Measurements from ENCODE around the gene ABHD16A. TPM values are rescaled to one million over a fixed set of nuclear protein-coding genes. Genes with fewer than 3 reads are reported as not detected.

Gene ABHD16A
- total and polyA plus RNA-seq, 10 of the 15 experiments (the other 5 are each of a cell fraction or from before 2014, with no cell fraction given) = 7.5 to 43.0 (median 32.9) TPM

DNA sequence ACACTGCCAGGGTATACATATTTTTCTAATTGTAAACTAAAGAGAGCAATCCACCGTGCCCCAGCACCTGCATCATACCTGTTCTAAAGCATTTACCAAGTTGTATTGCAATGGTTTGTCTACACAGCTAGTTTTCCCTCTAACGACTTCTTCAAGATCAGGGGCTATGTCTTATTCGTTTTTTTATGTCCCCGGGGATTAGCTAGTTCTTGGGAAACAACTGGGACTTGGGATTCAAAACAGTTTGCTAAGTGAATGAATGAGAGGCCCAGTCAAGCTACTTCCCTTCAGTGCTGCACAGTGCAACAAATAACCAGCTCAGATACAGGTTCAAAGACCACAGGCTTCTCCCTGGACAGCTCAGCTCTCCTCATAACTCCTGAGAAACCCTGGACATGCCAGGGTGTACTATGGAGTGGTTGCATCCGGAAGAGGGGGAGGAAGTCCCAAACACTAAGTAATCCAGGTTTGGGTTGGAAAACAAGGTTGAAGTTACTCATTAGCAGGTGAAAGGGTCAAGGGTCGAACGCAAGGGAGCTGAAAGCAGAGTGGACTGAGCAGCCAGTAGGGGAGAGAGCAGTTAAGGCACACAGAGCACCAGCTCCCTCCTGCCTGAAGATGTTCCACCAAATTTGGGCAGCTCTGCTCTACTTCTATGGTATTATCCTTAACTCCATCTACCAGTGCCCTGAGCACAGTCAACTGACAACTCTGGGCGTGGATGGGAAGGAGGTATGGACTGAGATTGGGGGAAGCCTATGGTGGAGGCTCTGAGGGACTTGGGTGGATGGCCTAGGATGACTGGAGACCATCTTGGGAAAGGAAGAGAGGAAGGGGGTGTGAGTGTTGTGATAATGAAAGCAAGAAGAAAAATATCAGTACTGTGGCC, 47.5 kb downstream of the ABHD16A start, which contains the start of gene APOM:
Gene APOM, plus strand, starts transcription at position 546 of the 889 bp plus-strand sequence. Its CDS starts 73 bp downstream, at position 619.
- H3K4me2 ChIP-seq (ENCODE audit: control insufficient read depth, insufficient read depth) = no peak within 1 kb of the TSS; the same call in 1 of the 2 replicates
- FAIRE-seq (no peak), ATAC-seq (no peak), DNase-seq (ENCODE audit: low read depth, low spot score) (no peak)
- ChIA-PET CTCF (interaction anchor here (0.6 to 1.9 kb wide), 2 partner anchors 48 to 114 kb away, joined by 3 to 4 read pairs; partner anchors contain the start of gene ABHD16A), SMC1A (ENCODE audit: uncharacterized antibody, unreplicated experiment) (interaction anchor here (0.5 to 5.0 kb wide), 3 partner anchors 9 to 183 kb away, joined by 4 to 31 read pairs (median 4); partner anchors contain the start of gene GPANK1), POLR2A (interaction anchor here (1.0 to 6.3 kb wide), 5 partner anchors 7 to 243 kb away, joined by 3 to 107 read pairs (median 6); partner anchors contain the start of genes C6orf47, CSNK2B and GPANK1), RAD21 (ENCODE audit: unreplicated experiment) (no interaction called here)
- H3K79me2 ChIP-seq (ENCODE audit: control insufficient read depth, insufficient read depth, low read length) = peaks cover 59% of the 10 kb centered on the region
- no TSS peak for BruUV-seq (replicated peaks)
- H3K36me3 ChIP-seq (ENCODE audit: control insufficient read depth in 2 of 2, insufficient read depth in 2 of 2, low read length in 1 of 2) = peaks cover 0 to 5% of the 10 kb centered on the region in 2 experiments; a peak in 3 of 4 replicates
- H3K4me1 ChIP-seq (ENCODE audit: control insufficient read depth, insufficient read depth, low read length) = peaks cover 20% of the 10 kb centered on the region
- TF ChIP-seq IKZF2 (IDR thresholded peaks at IDR 0.05) (no peak), CBX5 (IDR thresholded peaks at IDR 0.05; ENCODE audit: low read depth) (no peak), ZSCAN29 (IDR thresholded peaks at IDR 0.05) (no peak), RCOR1 (conservative IDR thresholded peaks at IDR 0.05; ENCODE audit: low read depth, low read length) (no peak), KLF5 (IDR thresholded peaks at IDR 0.05; ENCODE audit: partially characterized antibody) (no peak), SPI1 (IDR thresholded peaks at IDR 0.05; ENCODE audit: borderline replicate concordance, insufficient read depth, low read depth, low read length) (no peak), MTA2 (IDR thresholded peaks at IDR 0.05; ENCODE audit: low read depth) (no peak), EED (IDR thresholded peaks at IDR 0.05; ENCODE audit: low read depth) (no peak), GABPA (IDR thresholded peaks at IDR 0.05; ENCODE audit: low read depth) (no peak), SUZ12 (IDR thresholded peaks at IDR 0.05; ENCODE audit: unreplicated experiment) (no peak), BMI1 (IDR thresholded peaks at IDR 0.05; ENCODE audit: borderline replicate concordance) (no peak), EP300 (IDR thresholded peaks at IDR 0.05; ENCODE audit: borderline replicate concordance in 1 of 2, control insufficient read depth in 1 of 2, low read depth in 2 of 2, low read length in 2 of 2) (no peak), CREM (IDR thresholded peaks at IDR 0.05; ENCODE audit: low read depth) (no peak), CHD1 (IDR thresholded peaks at IDR 0.05; ENCODE audit: low read depth, low read length) (no peak)
- TF ChIP-seq, protein P1, sequence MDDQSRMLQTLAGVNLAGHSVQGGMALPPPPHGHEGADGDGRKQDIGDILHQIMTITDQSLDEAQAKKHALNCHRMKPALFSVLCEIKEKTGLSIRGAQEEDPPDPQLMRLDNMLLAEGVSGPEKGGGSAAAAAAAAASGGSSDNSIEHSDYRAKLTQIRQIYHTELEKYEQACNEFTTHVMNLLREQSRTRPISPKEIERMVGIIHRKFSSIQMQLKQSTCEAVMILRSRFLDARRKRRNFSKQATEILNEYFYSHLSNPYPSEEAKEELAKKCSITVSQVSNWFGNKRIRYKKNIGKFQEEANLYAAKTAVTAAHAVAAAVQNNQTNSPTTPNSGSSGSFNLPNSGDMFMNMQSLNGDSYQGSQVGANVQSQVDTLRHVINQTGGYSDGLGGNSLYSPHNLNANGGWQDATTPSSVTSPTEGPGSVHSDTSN (IDR thresholded peaks at IDR 0.05; ENCODE audit: insufficient replicate concordance, low read depth, low read length) = no peak
- TF ChIP-seq, protein P2, sequence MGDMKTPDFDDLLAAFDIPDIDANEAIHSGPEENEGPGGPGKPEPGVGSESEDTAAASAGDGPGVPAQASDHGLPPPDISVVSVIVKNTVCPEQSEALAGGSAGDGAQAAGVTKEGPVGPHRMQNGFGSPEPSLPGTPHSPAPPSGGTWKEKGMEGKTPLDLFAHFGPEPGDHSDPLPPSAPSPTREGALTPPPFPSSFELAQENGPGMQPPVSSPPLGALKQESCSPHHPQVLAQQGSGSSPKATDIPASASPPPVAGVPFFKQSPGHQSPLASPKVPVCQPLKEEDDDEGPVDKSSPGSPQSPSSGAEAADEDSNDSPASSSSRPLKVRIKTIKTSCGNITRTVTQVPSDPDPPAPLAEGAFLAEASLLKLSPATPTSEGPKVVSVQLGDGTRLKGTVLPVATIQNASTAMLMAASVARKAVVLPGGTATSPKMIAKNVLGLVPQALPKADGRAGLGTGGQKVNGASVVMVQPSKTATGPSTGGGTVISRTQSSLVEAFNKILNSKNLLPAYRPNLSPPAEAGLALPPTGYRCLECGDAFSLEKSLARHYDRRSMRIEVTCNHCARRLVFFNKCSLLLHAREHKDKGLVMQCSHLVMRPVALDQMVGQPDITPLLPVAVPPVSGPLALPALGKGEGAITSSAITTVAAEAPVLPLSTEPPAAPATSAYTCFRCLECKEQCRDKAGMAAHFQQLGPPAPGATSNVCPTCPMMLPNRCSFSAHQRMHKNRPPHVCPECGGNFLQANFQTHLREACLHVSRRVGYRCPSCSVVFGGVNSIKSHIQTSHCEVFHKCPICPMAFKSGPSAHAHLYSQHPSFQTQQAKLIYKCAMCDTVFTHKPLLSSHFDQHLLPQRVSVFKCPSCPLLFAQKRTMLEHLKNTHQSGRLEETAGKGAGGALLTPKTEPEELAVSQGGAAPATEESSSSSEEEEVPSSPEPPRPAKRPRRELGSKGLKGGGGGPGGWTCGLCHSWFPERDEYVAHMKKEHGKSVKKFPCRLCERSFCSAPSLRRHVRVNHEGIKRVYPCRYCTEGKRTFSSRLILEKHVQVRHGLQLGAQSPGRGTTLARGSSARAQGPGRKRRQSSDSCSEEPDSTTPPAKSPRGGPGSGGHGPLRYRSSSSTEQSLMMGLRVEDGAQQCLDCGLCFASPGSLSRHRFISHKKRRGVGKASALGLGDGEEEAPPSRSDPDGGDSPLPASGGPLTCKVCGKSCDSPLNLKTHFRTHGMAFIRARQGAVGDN (IDR thresholded peaks at IDR 0.05) = no peak
- TF ChIP-seq, protein P3, sequence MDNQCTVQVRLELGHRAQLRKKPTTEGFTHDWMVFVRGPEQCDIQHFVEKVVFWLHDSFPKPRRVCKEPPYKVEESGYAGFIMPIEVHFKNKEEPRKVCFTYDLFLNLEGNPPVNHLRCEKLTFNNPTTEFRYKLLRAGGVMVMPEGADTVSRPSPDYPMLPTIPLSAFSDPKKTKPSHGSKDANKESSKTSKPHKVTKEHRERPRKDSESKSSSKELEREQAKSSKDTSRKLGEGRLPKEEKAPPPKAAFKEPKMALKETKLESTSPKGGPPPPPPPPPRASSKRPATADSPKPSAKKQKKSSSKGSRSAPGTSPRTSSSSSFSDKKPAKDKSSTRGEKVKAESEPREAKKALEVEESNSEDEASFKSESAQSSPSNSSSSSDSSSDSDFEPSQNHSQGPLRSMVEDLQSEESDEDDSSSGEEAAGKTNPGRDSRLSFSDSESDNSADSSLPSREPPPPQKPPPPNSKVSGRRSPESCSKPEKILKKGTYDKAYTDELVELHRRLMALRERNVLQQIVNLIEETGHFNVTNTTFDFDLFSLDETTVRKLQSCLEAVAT (IDR thresholded peaks at IDR 0.05) = no peak
- 82% methylated on average over 8 of the region's 8 CpGs for WGBS (ENCODE audit: insufficient coverage, insufficient replicate concordance, low lambda C conversion rate, missing lambda C conversion rate)
- H3K27me3 ChIP-seq (replicated peaks in 1 of 2; ENCODE audit: control insufficient read depth in 2 of 2, insufficient read depth in 2 of 2, low read length in 1 of 2) = no peaks in the 10 kb centered on the region
- intact Hi-C loops (cut with micrococcal nuclease; ENCODE audit: unreplicated experiment) = no loop called here
- H3K9me3 ChIP-seq (replicated peaks; ENCODE audit: control insufficient read depth, insufficient read depth, low read length) = no peaks in the 10 kb centered on the region; the same call in 2 of the 3 replicates
- H3K27ac ChIP-seq (ENCODE audit: control insufficient read depth, insufficient read depth) = no peak within 1 kb of the TSS
- H3K9ac ChIP-seq (ENCODE audit: control insufficient read depth, insufficient read depth, low read length) = no peak within 1 kb of the TSS
- no peaks in the 10 kb centered on the region for H4K20me1 ChIP-seq (ENCODE audit: control insufficient read depth, insufficient read depth)
- in situ Hi-C loops (cut with MboI) = no loop called here
- no peak within 1 kb of the TSS for H2AFZ ChIP-seq (ENCODE audit: control insufficient read depth, low read depth, low read length)
- no peak within 1 kb of the TSS for H3K4me3 ChIP-seq
